SK-N-SH treated with all-trans-retinoic acid at 6 μM for 48 hours (cell line): ENCODE data around the gene JSRP1.

Source experiments
- ATAC-seq: fragments of 200-7000 bp; cut with Tn5 transposase; 3 replicates; pipeline ENCODE4 v1.9.1; 2020; ENCODE audit warnings: mild to moderate bottlenecking, moderate library complexity
- ARNTL ChIP-seq: fragments of 450-650 bp; formaldehyde crosslinking; IDR thresholded peaks from 2 replicates; pipeline ENCODE4 v1.5.0; 2020; ENCODE audit warnings: low read depth, mild to moderate bottlenecking, moderate library complexity, borderline replicate concordance
- BACH2 ChIP-seq: fragments of 250-450 bp; sonication (Bioruptor Pico); IDR thresholded peaks from 2 replicates; pipeline ENCODE4 v1.9.0; 2021; ENCODE audit warnings: mild to moderate bottlenecking, borderline replicate concordance
- CSDC2 ChIP-seq: fragments of 250-450 bp; sonication (Bioruptor Pico); IDR thresholded peaks from 2 replicates; pipeline ENCODE4 v1.5.0; 2020; ENCODE audit warnings: mild to moderate bottlenecking, moderate library complexity
- ESRRG ChIP-seq: fragments of 250-450 bp; sonication (Bioruptor Pico); IDR thresholded peaks from 2 replicates; pipeline ENCODE4 v1.6.1; 2021; ENCODE audit warnings: mild to moderate bottlenecking
- GLIS3 ChIP-seq: fragments of 250-450 bp; sonication (Bioruptor Pico); IDR thresholded peaks from 2 replicates; pipeline ENCODE4 v1.5.0; 2020; ENCODE audit warnings: mild to moderate bottlenecking, moderate library complexity
- ISL1 ChIP-seq: fragments of 250-450 bp; sonication (Bioruptor Pico); IDR thresholded peaks from 2 replicates; pipeline ENCODE4 v2.1.2; 2022; ENCODE audit warnings: mild to moderate bottlenecking, moderate library complexity
- OSR1 ChIP-seq: fragments of 250-450 bp; sonication (Bioruptor Pico); IDR thresholded peaks from 2 replicates; pipeline ENCODE4 v1.8.0; 2022; ENCODE audit warnings: moderate library complexity, mild to moderate bottlenecking, inconsistent platforms
- PATZ1 ChIP-seq: fragments of 250-450 bp; sonication (Bioruptor Pico); IDR thresholded peaks from 2 replicates; pipeline ENCODE4 v1.8.0; 2020; ENCODE audit warnings: mild to moderate bottlenecking, moderate library complexity, borderline replicate concordance
- PPARA ChIP-seq: fragments of 250-450 bp; sonication (Bioruptor Pico); IDR thresholded peaks from 2 replicates; pipeline ENCODE4 v1.5.0; 2020; ENCODE audit warnings: mild to moderate bottlenecking, borderline replicate concordance
- SNAI2 ChIP-seq: fragments of 250-450 bp; sonication (Bioruptor Pico); IDR thresholded peaks from 2 replicates; pipeline ENCODE4 v1.5.0; 2020; ENCODE audit warnings: mild to moderate bottlenecking, moderate library complexity
- TCF4 ChIP-seq: fragments of 250-450 bp; sonication (Bioruptor Pico); IDR thresholded peaks from 2 replicates; pipeline ENCODE4 v1.8.0; 2021; ENCODE audit warnings: mild to moderate bottlenecking, moderate library complexity, borderline replicate concordance
- TOX ChIP-seq: fragments of 250-450 bp; sonication (Bioruptor Pico); IDR thresholded peaks from 2 replicates; pipeline ENCODE4 v1.8.0; 2021; ENCODE audit warnings: mild to moderate bottlenecking, moderate library complexity, borderline replicate concordance
- ZC3H10 ChIP-seq: fragments of 250-450 bp; sonication (Bioruptor Pico); IDR thresholded peaks from 2 replicates; pipeline ENCODE4 v1.5.1; 2021; ENCODE audit warnings: mild to moderate bottlenecking, moderate library complexity
- ZFP3 ChIP-seq: fragments of 250-450 bp; sonication (Bioruptor Pico); IDR thresholded peaks from 2 replicates; pipeline ENCODE4 v1.5.0; 2020; ENCODE audit warnings: mild to moderate bottlenecking, moderate library complexity
- ZFP30 ChIP-seq: fragments of 450-650 bp; formaldehyde crosslinking; IDR thresholded peaks from 2 replicates; pipeline ENCODE4 v1.5.0; 2022; ENCODE audit warnings: mild to moderate bottlenecking, moderate library complexity
- ZNF565 ChIP-seq: fragments of 450-650 bp; formaldehyde crosslinking; conservative IDR thresholded peaks from 2 replicates; pipeline ENCODE4 v1.5.0; 2020; ENCODE audit warnings: low read depth, mild to moderate bottlenecking, moderate library complexity
- ZNF70 ChIP-seq: fragments of 450-650 bp; formaldehyde crosslinking; IDR thresholded peaks from 2 replicates; pipeline ENCODE4 v1.5.0; 2020; ENCODE audit warnings: mild to moderate bottlenecking, moderate library complexity
- ZNF8 ChIP-seq: fragments of 450-650 bp; formaldehyde crosslinking; IDR thresholded peaks from 2 replicates; pipeline ENCODE4 v1.5.0; 2020; ENCODE audit warnings: mild to moderate bottlenecking, moderate library complexity
- TF ChIP-seq, protein P1 (sequence below): fragments of 250-450 bp; sonication (Bioruptor Pico); IDR thresholded peaks from 2 replicates; pipeline ENCODE4 v1.5.1; 2021; ENCODE audit warnings: mild to moderate bottlenecking, moderate library complexity
- TF ChIP-seq, protein P2 (sequence below): fragments of 250-450 bp; sonication (Bioruptor Pico); IDR thresholded peaks from 2 replicates; pipeline ENCODE4 v1.8.0; 2021; ENCODE audit warnings: low read depth, mild to moderate bottlenecking, moderate library complexity, borderline replicate concordance
- TF ChIP-seq, protein P3 (sequence below): fragments of 250-450 bp; sonication (Bioruptor Pico); IDR thresholded peaks from 2 replicates; pipeline ENCODE4 v1.5.0; 2020; ENCODE audit warnings: mild to moderate bottlenecking, moderate library complexity
- TF ChIP-seq, protein P4 (sequence below): fragments of 250-450 bp; sonication (Bioruptor Pico); IDR thresholded peaks from 2 replicates; pipeline ENCODE4 v1.5.1; 2020; ENCODE audit warnings: low read depth, mild to moderate bottlenecking, moderate library complexity

The JSRP1 gene

DNA sequence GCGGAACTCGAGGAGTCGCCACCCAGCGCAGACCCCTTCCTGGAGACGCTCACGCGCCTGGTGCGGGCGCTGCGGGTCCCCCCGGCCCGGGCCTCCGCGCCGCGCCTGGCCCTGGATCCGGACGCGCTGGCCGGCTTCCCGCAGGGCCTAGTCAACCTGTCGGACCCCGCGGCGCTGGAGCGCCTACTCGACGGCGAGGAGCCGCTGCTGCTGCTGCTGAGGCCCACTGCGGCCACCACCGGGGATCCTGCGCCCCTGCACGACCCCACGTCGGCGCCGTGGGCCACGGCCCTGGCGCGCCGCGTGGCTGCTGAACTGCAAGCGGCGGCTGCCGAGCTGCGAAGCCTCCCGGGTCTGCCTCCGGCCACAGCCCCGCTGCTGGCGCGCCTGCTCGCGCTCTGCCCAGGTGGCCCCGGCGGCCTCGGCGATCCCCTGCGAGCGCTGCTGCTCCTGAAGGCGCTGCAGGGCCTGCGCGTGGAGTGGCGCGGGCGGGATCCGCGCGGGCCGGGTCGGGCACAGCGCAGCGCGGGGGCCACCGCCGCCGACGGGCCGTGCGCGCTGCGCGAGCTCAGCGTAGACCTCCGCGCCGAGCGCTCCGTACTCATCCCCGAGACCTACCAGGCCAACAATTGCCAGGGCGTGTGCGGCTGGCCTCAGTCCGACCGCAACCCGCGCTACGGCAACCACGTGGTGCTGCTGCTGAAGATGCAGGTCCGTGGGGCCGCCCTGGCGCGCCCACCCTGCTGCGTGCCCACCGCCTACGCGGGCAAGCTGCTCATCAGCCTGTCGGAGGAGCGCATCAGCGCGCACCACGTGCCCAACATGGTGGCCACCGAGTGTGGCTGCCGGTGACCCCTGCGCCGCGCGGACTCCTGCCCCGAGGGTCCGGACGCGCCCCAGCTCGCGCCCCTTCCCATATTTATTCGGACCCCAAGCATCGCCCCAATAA, 4.8 kb downstream of the JSRP1 start:
- TF ChIP-seq SNAI2 (CRISPR knock-in tag): no peak
- no peak for TF ChIP-seq PPARA (CRISPR knock-in tag)
- no peak for ATAC-seq

GRCh38 chr19:2250766-2251105, 5.5 kb downstream of the JSRP1 start:
- ATAC-seq: no peak
- TF ChIP-seq, protein P1, sequence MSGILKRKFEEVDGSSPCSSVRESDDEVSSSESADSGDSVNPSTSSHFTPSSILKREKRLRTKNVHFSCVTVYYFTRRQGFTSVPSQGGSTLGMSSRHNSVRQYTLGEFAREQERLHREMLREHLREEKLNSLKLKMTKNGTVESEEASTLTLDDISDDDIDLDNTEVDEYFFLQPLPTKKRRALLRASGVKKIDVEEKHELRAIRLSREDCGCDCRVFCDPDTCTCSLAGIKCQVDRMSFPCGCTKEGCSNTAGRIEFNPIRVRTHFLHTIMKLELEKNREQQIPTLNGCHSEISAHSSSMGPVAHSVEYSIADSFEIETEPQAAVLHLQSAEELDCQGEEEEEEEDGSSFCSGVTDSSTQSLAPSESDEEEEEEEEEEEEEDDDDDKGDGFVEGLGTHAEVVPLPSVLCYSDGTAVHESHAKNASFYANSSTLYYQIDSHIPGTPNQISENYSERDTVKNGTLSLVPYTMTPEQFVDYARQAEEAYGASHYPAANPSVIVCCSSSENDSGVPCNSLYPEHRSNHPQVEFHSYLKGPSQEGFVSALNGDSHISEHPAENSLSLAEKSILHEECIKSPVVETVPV (CRISPR knock-in tag): no peak
- no peak for TF ChIP-seq ZFP3 (CRISPR knock-in tag)
- TF ChIP-seq GLIS3 (CRISPR knock-in tag): no peak
- no peak for TF ChIP-seq ISL1 (CRISPR knock-in tag)
- no peak for TF ChIP-seq ZC3H10 (CRISPR knock-in tag)
- no peak for TF ChIP-seq OSR1 (CRISPR knock-in tag)
- no peak for TF ChIP-seq ESRRG

GRCh38 chr19:2249880-2250765, 6.1 kb downstream of the JSRP1 start:
- peak; percentile 5; the same call in 2 of the 3 replicates for ATAC-seq
- TF ChIP-seq ZNF70 (CRISPR knock-in tag) (no peak), ARNTL (CRISPR knock-in tag) (no peak), TOX (CRISPR knock-in tag) (no peak), BACH2 (no peak), ZNF8 (CRISPR knock-in tag) (no peak), SNAI2 (CRISPR knock-in tag) (no peak), ZNF565 (no peak), GLIS3 (CRISPR knock-in tag) (no peak), ZFP30 (CRISPR knock-in tag) (no peak), CSDC2 (CRISPR knock-in tag) (no peak), OSR1 (CRISPR knock-in tag) (no peak), TCF4 (CRISPR knock-in tag) (no peak), PPARA (CRISPR knock-in tag) (no peak), ZC3H10 (CRISPR knock-in tag) (no peak), ZFP3 (CRISPR knock-in tag) (no peak), PATZ1 (CRISPR knock-in tag) (no peak)
- TF ChIP-seq, protein P2, sequence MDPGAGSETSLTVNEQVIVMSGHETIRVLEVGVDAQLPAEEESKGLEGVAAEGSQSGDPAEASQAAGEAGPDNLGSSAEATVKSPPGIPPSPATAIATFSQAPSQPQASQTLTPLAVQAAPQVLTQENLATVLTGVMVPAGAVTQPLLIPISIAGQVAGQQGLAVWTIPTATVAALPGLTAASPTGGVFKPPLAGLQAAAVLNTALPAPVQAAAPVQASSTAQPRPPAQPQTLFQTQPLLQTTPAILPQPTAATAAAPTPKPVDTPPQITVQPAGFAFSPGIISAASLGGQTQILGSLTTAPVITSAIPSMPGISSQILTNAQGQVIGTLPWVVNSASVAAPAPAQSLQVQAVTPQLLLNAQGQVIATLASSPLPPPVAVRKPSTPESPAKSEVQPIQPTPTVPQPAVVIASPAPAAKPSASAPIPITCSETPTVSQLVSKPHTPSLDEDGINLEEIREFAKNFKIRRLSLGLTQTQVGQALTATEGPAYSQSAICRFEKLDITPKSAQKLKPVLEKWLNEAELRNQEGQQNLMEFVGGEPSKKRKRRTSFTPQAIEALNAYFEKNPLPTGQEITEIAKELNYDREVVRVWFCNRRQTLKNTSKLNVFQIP (CRISPR knock-in tag): no peak
- TF ChIP-seq, protein P3, sequence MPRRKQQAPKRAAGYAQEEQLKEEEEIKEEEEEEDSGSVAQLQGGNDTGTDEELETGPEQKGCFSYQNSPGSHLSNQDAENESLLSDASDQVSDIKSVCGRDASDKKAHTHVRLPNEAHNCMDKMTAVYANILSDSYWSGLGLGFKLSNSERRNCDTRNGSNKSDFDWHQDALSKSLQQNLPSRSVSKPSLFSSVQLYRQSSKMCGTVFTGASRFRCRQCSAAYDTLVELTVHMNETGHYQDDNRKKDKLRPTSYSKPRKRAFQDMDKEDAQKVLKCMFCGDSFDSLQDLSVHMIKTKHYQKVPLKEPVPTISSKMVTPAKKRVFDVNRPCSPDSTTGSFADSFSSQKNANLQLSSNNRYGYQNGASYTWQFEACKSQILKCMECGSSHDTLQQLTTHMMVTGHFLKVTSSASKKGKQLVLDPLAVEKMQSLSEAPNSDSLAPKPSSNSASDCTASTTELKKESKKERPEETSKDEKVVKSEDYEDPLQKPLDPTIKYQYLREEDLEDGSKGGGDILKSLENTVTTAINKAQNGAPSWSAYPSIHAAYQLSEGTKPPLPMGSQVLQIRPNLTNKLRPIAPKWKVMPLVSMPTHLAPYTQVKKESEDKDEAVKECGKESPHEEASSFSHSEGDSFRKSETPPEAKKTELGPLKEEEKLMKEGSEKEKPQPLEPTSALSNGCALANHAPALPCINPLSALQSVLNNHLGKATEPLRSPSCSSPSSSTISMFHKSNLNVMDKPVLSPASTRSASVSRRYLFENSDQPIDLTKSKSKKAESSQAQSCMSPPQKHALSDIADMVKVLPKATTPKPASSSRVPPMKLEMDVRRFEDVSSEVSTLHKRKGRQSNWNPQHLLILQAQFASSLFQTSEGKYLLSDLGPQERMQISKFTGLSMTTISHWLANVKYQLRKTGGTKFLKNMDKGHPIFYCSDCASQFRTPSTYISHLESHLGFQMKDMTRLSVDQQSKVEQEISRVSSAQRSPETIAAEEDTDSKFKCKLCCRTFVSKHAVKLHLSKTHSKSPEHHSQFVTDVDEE (CRISPR knock-in tag): no peak
- TF ChIP-seq, protein P4, sequence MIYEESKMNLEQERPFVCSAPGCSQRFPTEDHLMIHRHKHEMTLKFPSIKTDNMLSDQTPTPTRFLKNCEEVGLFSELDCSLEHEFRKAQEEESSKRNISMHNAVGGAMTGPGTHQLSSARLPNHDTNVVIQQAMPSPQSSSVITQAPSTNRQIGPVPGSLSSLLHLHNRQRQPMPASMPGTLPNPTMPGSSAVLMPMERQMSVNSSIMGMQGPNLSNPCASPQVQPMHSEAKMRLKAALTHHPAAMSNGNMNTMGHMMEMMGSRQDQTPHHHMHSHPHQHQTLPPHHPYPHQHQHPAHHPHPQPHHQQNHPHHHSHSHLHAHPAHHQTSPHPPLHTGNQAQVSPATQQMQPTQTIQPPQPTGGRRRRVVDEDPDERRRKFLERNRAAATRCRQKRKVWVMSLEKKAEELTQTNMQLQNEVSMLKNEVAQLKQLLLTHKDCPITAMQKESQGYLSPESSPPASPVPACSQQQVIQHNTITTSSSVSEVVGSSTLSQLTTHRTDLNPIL (CRISPR knock-in tag): no peak
